H1 (cell line): Measurements from ENCODE around the gene SMIM41. TPM values are rescaled to one million over a fixed set of nuclear protein-coding genes. Genes with fewer than 3 reads are reported as not detected.

ENCODE experiments used
- BCL11A ChIP-seq, 2 experiments: IDR thresholded peaks; one replicate each; pipeline ENCODE4 v1.6.1; 2011; ENCODE audit warnings: low read depth in 2 of 2, low read length in 2 of 2, mild to moderate bottlenecking in 2 of 2
- EGR1 ChIP-seq: IDR thresholded peaks from 2 replicates; pipeline ENCODE4 v1.6.1; 2011; ENCODE audit warnings: low read depth, low read length, borderline replicate concordance
- GABPA ChIP-seq: IDR thresholded peaks from 2 replicates; pipeline ENCODE4 v1.6.1; 2011; ENCODE audit warnings: mild to moderate bottlenecking, low read length, moderate library complexity, borderline replicate concordance; ENCODE audit not compliant: insufficient read depth
- KDM1A ChIP-seq: fragments of 200-600, 300-600 bp; sonication (generic); IDR thresholded peaks from 2 replicates; pipeline ENCODE4 v1.7.1; 2016; ENCODE audit warnings: mild to moderate bottlenecking, low read length, borderline replicate concordance
- SP2 ChIP-seq: IDR thresholded peaks from 2 replicates; pipeline ENCODE4 v1.6.1; 2012; ENCODE audit warnings: mild to moderate bottlenecking, low read length, inconsistent platforms
- TBP ChIP-seq: IDR thresholded peaks from 2 replicates; pipeline ENCODE4 v1.6.1; 2011; ENCODE audit warnings: low read depth, low read length, improper control_type of control experiment
- polyA plus RNA-seq, 7 experiments: library from polyadenylated mRNA; depleted of rRNA in 3 of 7; stranded (reverse) in 5 of 7; unstranded in 2 of 7; fragments of >200 nt in 5 of 7; fragments of 200-250 nt in 2 of 7; gene quantifications; 1 replicate in 5 of 7; 2 replicates in 1 of 7; 4 replicates in 1 of 7; pipeline versions ENCODE4 v1.2.1 to v1.2.3, GENCODE V29; 2011 to 2013; ENCODE audit warnings: missing spikeins in 2 of 7, mixed read lengths in 2 of 7
- total RNA-seq: library from RNA; stranded (reverse); fragmentation: NEBNext Ultra II Directional; extraction: Animal tissue kit (Norgen Biotek cat#: 25700); gene quantifications from 2 replicates; pipeline ENCODE4 v1.2.1, GENCODE V29; 2021
- TF ChIP-seq, protein P1 (sequence below): IDR thresholded peaks from 2 replicates; pipeline ENCODE4 v1.6.1; 2012; ENCODE audit warnings: low read length, inconsistent platforms
- TF ChIP-seq, protein P2 (sequence below): IDR thresholded peaks from 2 replicates; pipeline ENCODE4 v1.6.1; 2011; ENCODE audit warnings: low read length, improper control_type of control experiment

Gene SMIM41
- total and polyA plus RNA-seq, 2 of the 8 experiments (the other 6 are each of a cell fraction or from before 2014, with no cell fraction given) = 0.28 to 0.98 TPM

DNA sequence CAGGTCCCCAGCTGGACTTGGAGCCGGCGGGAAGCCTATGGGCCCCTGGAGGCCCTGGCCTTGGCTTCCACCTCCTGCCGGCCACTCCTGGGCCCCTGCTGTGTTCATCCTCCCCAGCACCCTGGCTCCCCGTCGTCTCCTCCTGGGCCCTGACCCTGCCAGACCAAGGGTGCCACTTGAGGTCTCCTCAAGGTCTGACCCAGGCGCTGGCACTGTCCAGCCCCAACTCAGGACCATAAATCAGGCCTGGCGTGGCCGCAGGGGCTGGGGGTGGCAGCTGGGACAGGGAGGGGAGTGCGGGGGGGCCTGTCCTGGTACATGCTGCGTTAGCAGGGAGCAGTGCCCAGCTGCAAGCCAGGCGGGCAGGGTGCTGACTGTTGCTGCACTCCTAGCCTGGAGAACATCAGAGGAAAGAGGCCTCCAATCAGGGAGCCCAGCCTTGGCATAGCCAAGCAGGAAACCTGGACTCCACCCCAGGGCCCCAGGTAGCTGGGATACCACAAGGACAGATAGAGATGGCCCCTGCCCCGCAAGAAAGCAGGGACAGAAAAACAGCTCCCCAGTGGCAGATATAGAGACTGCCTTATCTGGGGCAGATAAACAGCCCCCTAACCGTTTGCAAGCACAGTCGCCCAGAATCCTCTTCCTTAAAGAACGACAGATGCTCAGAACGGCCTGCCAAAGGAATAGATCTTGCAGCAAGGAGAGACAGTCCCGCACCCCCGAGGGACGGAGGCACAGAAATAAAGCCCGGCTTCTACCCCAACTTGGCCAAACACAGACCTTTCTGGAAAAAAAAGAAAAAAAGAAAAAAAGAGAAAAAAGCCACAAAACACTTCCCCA lies 16.2 kb upstream of the SMIM41 start (continued):
- TF ChIP-seq TBP (no peak), GABPA (no peak), KDM1A (no peak), EGR1 (no peak), BCL11A (IDR thresholded peaks at IDR 0.05; ENCODE audit: low read depth in 2 of 2, low read length in 2 of 2) (no peak), SP2 (no peak)
- TF ChIP-seq, protein P1, sequence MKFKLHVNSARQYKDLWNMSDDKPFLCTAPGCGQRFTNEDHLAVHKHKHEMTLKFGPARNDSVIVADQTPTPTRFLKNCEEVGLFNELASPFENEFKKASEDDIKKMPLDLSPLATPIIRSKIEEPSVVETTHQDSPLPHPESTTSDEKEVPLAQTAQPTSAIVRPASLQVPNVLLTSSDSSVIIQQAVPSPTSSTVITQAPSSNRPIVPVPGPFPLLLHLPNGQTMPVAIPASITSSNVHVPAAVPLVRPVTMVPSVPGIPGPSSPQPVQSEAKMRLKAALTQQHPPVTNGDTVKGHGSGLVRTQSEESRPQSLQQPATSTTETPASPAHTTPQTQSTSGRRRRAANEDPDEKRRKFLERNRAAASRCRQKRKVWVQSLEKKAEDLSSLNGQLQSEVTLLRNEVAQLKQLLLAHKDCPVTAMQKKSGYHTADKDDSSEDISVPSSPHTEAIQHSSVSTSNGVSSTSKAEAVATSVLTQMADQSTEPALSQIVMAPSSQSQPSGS = no peak
- TF ChIP-seq, protein P2, sequence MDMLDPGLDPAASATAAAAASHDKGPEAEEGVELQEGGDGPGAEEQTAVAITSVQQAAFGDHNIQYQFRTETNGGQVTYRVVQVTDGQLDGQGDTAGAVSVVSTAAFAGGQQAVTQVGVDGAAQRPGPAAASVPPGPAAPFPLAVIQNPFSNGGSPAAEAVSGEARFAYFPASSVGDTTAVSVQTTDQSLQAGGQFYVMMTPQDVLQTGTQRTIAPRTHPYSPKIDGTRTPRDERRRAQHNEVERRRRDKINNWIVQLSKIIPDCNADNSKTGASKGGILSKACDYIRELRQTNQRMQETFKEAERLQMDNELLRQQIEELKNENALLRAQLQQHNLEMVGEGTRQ = no peak
